Keratinocyte (primary cell): Measurements from ENCODE around the gene SLC17A9.

Experiments
- EZH2 ChIP-seq: IDR thresholded peaks from one replicate; pipeline ENCODE4 v1.6.1; 2012; ENCODE audit warnings: inconsistent platforms, mild to moderate bottlenecking, low read length, moderate library complexity
- TF ChIP-seq, protein P1 (sequence below), 3 experiments: IDR thresholded peaks in 1 of 3; conservative IDR thresholded peaks in 1 of 3; optimal IDR thresholded peaks in 1 of 3; 2 replicates in 2 of 3; 3 replicates in 1 of 3; pipeline versions ENCODE3 to v1.5.1; 2011; ENCODE audit warnings: low read length in 3 of 3, mild to moderate bottlenecking in 3 of 3, moderate library complexity in 2 of 3, control low read depth in 1 of 3, inconsistent platforms in 1 of 3; ENCODE audit not compliant: insufficient read depth in 2 of 3; ENCODE audit errors: extremely low read depth in 1 of 3

DNA sequence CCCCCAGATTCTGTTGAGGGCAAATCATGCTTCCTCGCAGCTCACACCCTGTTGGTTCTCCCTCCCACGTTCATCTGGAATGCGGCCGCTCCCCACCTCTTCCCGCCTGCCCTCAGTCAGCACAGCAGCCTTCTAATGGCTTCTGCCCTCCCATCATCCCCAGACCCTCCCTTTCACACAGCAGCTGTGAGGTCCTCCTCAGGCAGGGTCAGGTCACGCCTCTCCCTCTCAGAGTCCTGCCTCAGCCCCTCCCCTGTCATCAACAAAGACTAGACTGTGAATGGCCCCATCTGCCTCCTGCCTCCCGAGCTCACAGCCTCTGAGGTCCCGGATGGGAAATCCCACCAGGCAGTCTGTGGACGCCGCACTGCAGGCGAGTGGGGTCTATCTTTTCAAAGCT is 62.2 kb downstream of the SLC17A9 start:
- TF ChIP-seq, protein P1, sequence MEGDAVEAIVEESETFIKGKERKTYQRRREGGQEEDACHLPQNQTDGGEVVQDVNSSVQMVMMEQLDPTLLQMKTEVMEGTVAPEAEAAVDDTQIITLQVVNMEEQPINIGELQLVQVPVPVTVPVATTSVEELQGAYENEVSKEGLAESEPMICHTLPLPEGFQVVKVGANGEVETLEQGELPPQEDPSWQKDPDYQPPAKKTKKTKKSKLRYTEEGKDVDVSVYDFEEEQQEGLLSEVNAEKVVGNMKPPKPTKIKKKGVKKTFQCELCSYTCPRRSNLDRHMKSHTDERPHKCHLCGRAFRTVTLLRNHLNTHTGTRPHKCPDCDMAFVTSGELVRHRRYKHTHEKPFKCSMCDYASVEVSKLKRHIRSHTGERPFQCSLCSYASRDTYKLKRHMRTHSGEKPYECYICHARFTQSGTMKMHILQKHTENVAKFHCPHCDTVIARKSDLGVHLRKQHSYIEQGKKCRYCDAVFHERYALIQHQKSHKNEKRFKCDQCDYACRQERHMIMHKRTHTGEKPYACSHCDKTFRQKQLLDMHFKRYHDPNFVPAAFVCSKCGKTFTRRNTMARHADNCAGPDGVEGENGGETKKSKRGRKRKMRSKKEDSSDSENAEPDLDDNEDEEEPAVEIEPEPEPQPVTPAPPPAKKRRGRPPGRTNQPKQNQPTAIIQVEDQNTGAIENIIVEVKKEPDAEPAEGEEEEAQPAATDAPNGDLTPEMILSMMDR (optimal IDR thresholded peaks at IDR 0.05 in 1 of 3, IDR thresholded peaks at IDR 0.05 in 1 of 3, conservative IDR thresholded peaks at IDR 0.05 in 1 of 3; ENCODE audit: extremely low read depth in 1 of 3, insufficient read depth in 2 of 3, low read length in 3 of 3), result no peak
- no peak for TF ChIP-seq EZH2
